HAP-1 (cell line): ENCODE measurements around the gene FLCN.
"Not testable (repeated sequence)": the region's sequence is repeated elsewhere in the genome, so short reads cannot be mapped to it uniquely, and the experiment has no call there.

Source experiments
- DNase-seq, 2 experiments: peaks; one replicate each; pipeline ENCODE4 v3.0.0-alpha.2; 2016 to 2020; ENCODE audit warnings: low spot score in 2 of 2
- H3K27me3 ChIP-seq: fragments of 250-450 bp; sonication (Bioruptor Pico); 2 replicates; pipeline ENCODE4 v1.5.1; 2020; ENCODE audit warnings: low read depth, mild to moderate bottlenecking, moderate library complexity
- H3K36me3 ChIP-seq: fragments of 250-450 bp; sonication (Bioruptor Pico); replicated peaks from 2 replicates; pipeline ENCODE4 v1.5.1; 2020; ENCODE audit warnings: mild to moderate bottlenecking
- H3K4me1 ChIP-seq: fragments of 250-450 bp; sonication (Bioruptor Pico); 2 replicates; pipeline ENCODE4 v1.5.1; 2020; ENCODE audit warnings: mild to moderate bottlenecking
- H3K4me3 ChIP-seq: fragments of 250-450 bp; sonication (Bioruptor Pico); 2 replicates; pipeline ENCODE4 v1.5.1; 2020; ENCODE audit warnings: mild to moderate bottlenecking, moderate library complexity
- H3K9me3 ChIP-seq: fragments of 250-450 bp; sonication (Bioruptor Pico); 2 replicates; pipeline ENCODE4 v1.5.1; 2020; ENCODE audit warnings: mild to moderate bottlenecking, moderate library complexity
- in situ Hi-C: fragments of 300-500 bp; cut with MboI; formaldehyde crosslinking; loops from 3 replicates; pipeline ENCODE4 v1.14.3; 2020; ENCODE audit warnings: low sequenced_read_pairs, inconsistent platforms, mixed read lengths

The FLCN gene, protein sequence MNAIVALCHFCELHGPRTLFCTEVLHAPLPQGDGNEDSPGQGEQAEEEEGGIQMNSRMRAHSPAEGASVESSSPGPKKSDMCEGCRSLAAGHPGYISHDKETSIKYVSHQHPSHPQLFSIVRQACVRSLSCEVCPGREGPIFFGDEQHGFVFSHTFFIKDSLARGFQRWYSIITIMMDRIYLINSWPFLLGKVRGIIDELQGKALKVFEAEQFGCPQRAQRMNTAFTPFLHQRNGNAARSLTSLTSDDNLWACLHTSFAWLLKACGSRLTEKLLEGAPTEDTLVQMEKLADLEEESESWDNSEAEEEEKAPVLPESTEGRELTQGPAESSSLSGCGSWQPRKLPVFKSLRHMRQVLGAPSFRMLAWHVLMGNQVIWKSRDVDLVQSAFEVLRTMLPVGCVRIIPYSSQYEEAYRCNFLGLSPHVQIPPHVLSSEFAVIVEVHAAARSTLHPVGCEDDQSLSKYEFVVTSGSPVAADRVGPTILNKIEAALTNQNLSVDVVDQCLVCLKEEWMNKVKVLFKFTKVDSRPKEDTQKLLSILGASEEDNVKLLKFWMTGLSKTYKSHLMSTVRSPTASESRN

GRCh38 chr17:17237026-17237799 lies at the start of gene FLCN:
Gene FLCN (minus strand): TSS chr17:17237168. CDS start chr17:17228137, 9,031 bp downstream.
- H3K4me3 ChIP-seq, result peak within 1 kb of the TSS; percentile 97
- H3K4me1 ChIP-seq, result peaks cover 12% of the 10 kb centered on the region
- in situ Hi-C loops, result no loop called here
- no peaks in the 10 kb centered on the region for H3K27me3 ChIP-seq
- DNase-seq, result peak; percentile 77 to 90
- H3K9me3 ChIP-seq, result no peaks in the 10 kb centered on the region
- H3K36me3 ChIP-seq, result peaks cover 4% of the 10 kb centered on the region

GRCh38 chr17:17285951-17286350 lies 49.0 kb upstream of the FLCN start:
- Histone ChIP-seq H3K4me1 (peaks cover 5% of the 10 kb centered on the region), H3K27me3 (no peaks in the 10 kb centered on the region), H3K9me3 (no peaks in the 10 kb centered on the region), H3K4me3 (no peak overlapping the region), H3K36me3 (peaks cover under 1% of the 10 kb centered on the region; the same call in 1 of the 2 replicates)
- DNase-seq, result no peak
- in situ Hi-C loops, result no loop called here

- H3K4me1 ChIP-seq, result peaks cover 13% of the 10 kb centered on the region
- DNase-seq, result peak; percentile 95 to 99
- peak within 1 kb of the TSS; percentile 99 for H3K4me3 ChIP-seq
- in situ Hi-C loops, result no loop called here
- no peaks in the 10 kb centered on the region for H3K27me3 ChIP-seq
- peaks cover 17% of the 10 kb centered on the region for H3K36me3 ChIP-seq
- no peaks in the 10 kb centered on the region for H3K9me3 ChIP-seq
Measured at GRCh38 chr17:17280613-17281549, 43.9 kb upstream of the FLCN start, which contains the start of gene COPS3. Gene COPS3 (minus strand): TSS chr17:17281246. CDS start chr17:17281186, 60 bp downstream.

DNA sequence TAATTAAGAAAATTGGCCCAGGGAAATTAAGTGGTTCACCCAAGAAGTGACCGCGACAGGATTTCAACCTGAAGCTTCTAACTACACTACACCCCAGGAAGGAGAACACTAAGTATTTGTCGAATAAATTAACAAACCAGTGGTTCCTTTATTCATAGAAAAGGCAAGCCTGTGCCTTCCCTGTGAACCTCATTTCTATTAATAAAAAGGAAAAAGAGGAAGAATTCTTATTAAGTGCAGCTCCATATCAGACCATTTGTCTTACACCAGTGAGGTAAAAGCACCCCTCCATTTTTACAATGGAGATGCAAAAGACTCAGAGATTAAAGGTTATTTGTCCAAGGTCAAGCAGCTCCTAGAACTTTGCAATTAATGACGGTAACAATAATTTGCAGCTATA lies 42.3 kb upstream of the FLCN start:
- H3K4me1 ChIP-seq, result peaks cover 13% of the 10 kb centered on the region
- in situ Hi-C loops, result no loop called here
- no peak for DNase-seq
- no peaks in the 10 kb centered on the region for H3K27me3 ChIP-seq
- H3K9me3 ChIP-seq, result no peaks in the 10 kb centered on the region
- peak overlapping the region; percentile 99 for H3K4me3 ChIP-seq
- H3K36me3 ChIP-seq, result peaks cover 30% of the 10 kb centered on the region

DNA sequence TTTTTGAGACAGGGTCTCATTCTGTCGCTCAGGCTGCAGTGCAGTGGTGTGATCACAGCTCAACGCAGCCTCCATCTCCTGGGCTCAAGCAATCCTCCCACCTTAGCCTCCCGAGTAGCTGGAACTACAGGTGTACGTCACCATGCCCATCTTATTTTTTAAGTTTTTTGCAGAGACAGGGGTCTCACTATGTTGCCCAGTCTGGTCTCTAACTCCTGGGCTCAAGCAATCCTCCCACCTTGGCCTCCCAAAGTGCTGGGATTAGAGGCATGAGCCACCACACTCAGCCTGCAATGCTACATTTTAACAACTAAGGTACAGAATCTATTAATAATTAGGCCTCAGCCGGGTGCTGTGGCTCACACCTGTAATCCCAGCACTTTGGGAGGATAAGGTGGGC lies 40.5 kb upstream of the FLCN start:
- DNase-seq, H3K4me3 ChIP-seq, H3K27me3 ChIP-seq, in situ Hi-C loops, H3K9me3 ChIP-seq: not testable (repeated sequence)
- peaks cover 13% of the 10 kb centered on the region for H3K4me1 ChIP-seq
- H3K36me3 ChIP-seq, result peaks cover 46% of the 10 kb centered on the region

- Histone ChIP-seq H3K4me3 (no peak overlapping the region), H3K27me3 (no peaks in the 10 kb centered on the region), H3K36me3 (peaks cover 54% of the 10 kb centered on the region), H3K4me1 (peaks cover 9% of the 10 kb centered on the region), H3K9me3 (no peaks in the 10 kb centered on the region)
- in situ Hi-C loops, result no loop called here
- DNase-seq, result no peak
Measured at GRCh38 chr17:17275971-17276370, 39.0 kb upstream of the FLCN start.

DNA sequence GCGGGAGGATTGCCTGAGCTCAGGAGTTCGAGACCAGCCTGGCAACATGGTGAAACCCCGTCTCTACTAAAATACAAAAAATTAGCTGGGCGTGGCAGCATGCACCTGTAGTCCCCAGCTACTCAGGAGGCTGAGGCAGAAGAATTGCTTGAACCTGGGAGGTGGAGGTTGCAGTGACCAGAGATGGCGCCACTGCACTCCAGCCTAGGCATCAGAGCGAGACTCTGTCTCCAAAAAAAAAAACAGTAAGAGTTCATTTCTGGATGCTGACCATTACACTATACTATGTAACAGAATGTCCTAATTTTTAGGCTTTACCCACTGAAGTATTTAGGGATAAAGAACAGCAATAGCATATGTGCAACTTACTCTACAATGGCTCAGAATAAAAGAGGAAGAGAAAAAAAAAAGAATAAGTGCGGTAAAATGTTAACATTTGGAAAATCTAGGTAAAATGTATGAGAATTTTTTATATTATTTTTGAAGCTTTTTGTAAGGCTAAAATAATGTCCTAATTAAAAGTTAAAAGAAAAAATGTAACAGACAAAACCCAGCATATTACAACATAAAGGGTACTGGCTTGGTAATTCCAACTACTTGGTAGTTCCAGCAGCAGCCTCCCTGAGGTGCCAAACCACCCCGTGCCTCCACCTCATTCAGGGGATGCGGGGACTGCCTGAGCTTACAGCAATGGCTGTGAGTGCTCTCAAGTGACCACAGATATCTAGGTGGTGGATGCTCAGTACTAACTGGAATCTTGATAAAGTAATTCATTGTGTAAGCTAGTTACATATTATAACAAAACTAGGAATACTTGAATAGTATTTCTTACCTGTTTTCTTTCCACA lies 33.2 kb upstream of the FLCN start:
- no peak overlapping the region for H3K4me3 ChIP-seq
- no peaks in the 10 kb centered on the region for H3K27me3 ChIP-seq
- in situ Hi-C loops, result no loop called here
- peak in 1 of 2 experiments; percentile 33 for DNase-seq
- H3K36me3 ChIP-seq, result peaks cover 83% of the 10 kb centered on the region
- H3K9me3 ChIP-seq, result no peaks in the 10 kb centered on the region
- H3K4me1 ChIP-seq, result no peaks in the 10 kb centered on the region

DNA sequence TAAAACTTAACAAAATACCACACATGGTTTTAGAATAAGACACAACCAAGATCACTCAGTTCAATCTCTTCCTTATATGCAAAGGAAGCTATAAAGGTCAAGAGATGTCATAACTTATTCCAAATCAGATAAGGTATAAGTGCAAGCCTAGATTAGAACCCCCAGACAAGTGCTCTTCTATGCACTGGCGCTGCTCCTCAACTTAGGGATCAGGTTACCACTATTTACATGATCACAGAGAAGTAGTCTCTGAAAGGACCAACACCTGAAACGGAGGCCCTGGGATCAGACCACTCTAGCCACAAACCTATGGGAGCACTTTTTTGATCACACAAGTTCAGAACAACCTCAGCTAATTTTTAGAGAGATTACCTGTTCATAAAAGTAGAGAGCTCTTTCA lies 27.5 kb upstream of the FLCN start:
- H3K27me3 ChIP-seq, result no peaks in the 10 kb centered on the region

GRCh38 chr17:17258998-17259397 lies 22.0 kb upstream of the FLCN start:
- H3K36me3 ChIP-seq, result peaks cover 77% of the 10 kb centered on the region

More for the DNA sequence above, 27.5 kb upstream of the FLCN start:
- H3K36me3 ChIP-seq, result peaks cover 90% of the 10 kb centered on the region
- no peaks in the 10 kb centered on the region for H3K4me1 ChIP-seq
- H3K4me3 ChIP-seq, result no peak overlapping the region
- no peak for DNase-seq
- no peaks in the 10 kb centered on the region for H3K9me3 ChIP-seq
- in situ Hi-C loops, result no loop called here

DNA sequence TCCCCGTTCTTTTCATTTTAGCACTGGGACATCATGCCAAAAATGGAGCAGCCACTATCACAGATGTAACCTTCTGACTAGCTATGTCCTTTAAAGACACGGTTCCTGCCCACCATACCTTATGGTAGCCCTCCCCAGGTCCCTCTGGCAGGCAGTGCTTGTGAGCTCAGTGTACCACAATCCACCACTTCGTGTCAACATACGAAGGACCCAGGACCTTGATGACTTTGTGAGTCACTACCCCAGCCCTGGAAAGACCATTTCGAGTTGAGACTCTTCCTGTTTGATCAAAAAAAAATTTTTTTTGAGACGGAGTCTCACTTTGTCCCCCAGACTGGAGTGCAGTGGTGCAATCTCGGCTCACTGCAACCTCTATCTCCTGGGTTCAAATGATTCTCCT lies 21.0 kb upstream of the FLCN start:
- peaks cover 80% of the 10 kb centered on the region for H3K36me3 ChIP-seq
- in situ Hi-C loops, result no loop called here
- no peaks in the 10 kb centered on the region for H3K27me3 ChIP-seq
- no peaks in the 10 kb centered on the region for H3K4me1 ChIP-seq
- DNase-seq, result no peak
- no peaks in the 10 kb centered on the region for H3K9me3 ChIP-seq
- no peak overlapping the region for H3K4me3 ChIP-seq

More at GRCh38 chr17:17258998-17259397, 22.0 kb upstream of the FLCN start:
- no peak overlapping the region for H3K4me3 ChIP-seq
- H3K27me3 ChIP-seq, result no peaks in the 10 kb centered on the region
- H3K4me1 ChIP-seq, result no peaks in the 10 kb centered on the region
- in situ Hi-C loops, result no loop called here
- H3K9me3 ChIP-seq, result no peaks in the 10 kb centered on the region
- no peak for DNase-seq

- Histone ChIP-seq H3K4me3 (no peak overlapping the region), H3K9me3 (no peaks in the 10 kb centered on the region), H3K36me3 (peaks cover 77% of the 10 kb centered on the region), H3K27me3 (no peaks in the 10 kb centered on the region), H3K4me1 (no peaks in the 10 kb centered on the region)
- in situ Hi-C loops, result no loop called here
- DNase-seq, result no peak
Measured at GRCh38 chr17:17256316-17256715, 19.3 kb upstream of the FLCN start.

GRCh38 chr17:17255689-17256088 lies 18.7 kb upstream of the FLCN start:
- H3K9me3 ChIP-seq, DNase-seq, in situ Hi-C loops, H3K4me3 ChIP-seq, H3K4me1 ChIP-seq, H3K27me3 ChIP-seq: not testable (repeated sequence)
- H3K36me3 ChIP-seq, result peaks cover 77% of the 10 kb centered on the region
